Upper lobe of right lung (tissue), 1 donor: ENCODE measurements around the gene GIGYF1. TPM values are rescaled to one million over a fixed set of nuclear protein-coding genes. Genes with fewer than 3 reads are reported as not detected.

Source experiments
- ATAC-seq: fragments of 200-7000 bp; cut with Tn5 transposase; one replicate; pipeline ENCODE4 v1.9.1; 2020; ENCODE audit warnings: mild to moderate bottlenecking, moderate library complexity
- DNase-seq: peaks from one replicate; pipeline ENCODE4 v3.0.0-alpha.2; 2020
- H3K27ac ChIP-seq: fragments of 200-600 bp; one replicate; pipeline ENCODE4 v1.8.0; 2022
- H3K27me3 ChIP-seq: fragments of 200-600 bp; one replicate; pipeline ENCODE4 v1.8.0; 2022; ENCODE audit warnings: mild to moderate bottlenecking
- H3K36me3 ChIP-seq: fragments of 200-600 bp; one replicate; pipeline ENCODE4 v1.8.0; 2022
- H3K4me1 ChIP-seq: fragments of 200-600 bp; one replicate; pipeline ENCODE4 v1.8.0; 2022
- H3K4me3 ChIP-seq: fragments of 200-600 bp; one replicate; pipeline ENCODE4 v1.8.0; 2022; ENCODE audit warnings: mild to moderate bottlenecking
- H3K9me3 ChIP-seq: fragments of 200-600 bp; one replicate; pipeline ENCODE4 v1.8.0; 2022
- CTCF ChIP-seq: fragments of 200-600 bp; IDR thresholded peaks from one replicate; pipeline ENCODE4 v1.8.0; 2022; ENCODE audit warnings: antibody characterized with exemption
- intact Hi-C: fragments of 100-400 bp; cut with DNase I; formaldehyde crosslinking; loops from one replicate; pipeline ENCODE4 v1.11.0; 2022
- total RNA-seq: library from RNA; stranded (reverse); fragmentation: NEBNext Ultra II Directional; extraction: Animal tissue kit (Norgen Biotek cat#: 25700); gene quantifications from one replicate; pipeline ENCODE4 v1.2.1, GENCODE V29; 2021
- donor health status: DM: no; HTN: yes; CAD: no; lungs with severe emphysema.

Gene GIGYF1
- total RNA-seq, 1 donor from 2014 or later = 44.5 TPM

- H3K4me3 ChIP-seq = no peak overlapping the region
- H3K27ac ChIP-seq = no peak overlapping the region
- no peak for TF ChIP-seq CTCF
- no peaks in the 10 kb centered on the region for H3K9me3 ChIP-seq
- DNase-seq (no peak), ATAC-seq (no peak)
- no peaks in the 10 kb centered on the region for H3K27me3 ChIP-seq
- no peaks in the 10 kb centered on the region for H3K4me1 ChIP-seq
- peaks cover 80% of the 10 kb centered on the region for H3K36me3 ChIP-seq
- intact Hi-C loops = loop anchor here (10.0 kb wide), 3 partner anchors 70 to 210 kb away; partner anchors contain the start of genes MOSPD3 and TSC22D4
Observed at GRCh38 chr7:100685049-100685605, 8.9 kb downstream of the GIGYF1 start.

GRCh38 chr7:100684534-100685042, 9.5 kb downstream of the GIGYF1 start:
- Histone ChIP-seq H3K27me3 (no peaks in the 10 kb centered on the region), H3K27ac (no peak overlapping the region), H3K36me3 (peaks cover 85% of the 10 kb centered on the region), H3K4me1 (peaks cover 3% of the 10 kb centered on the region), H3K9me3 (no peaks in the 10 kb centered on the region), H3K4me3 (no peak overlapping the region)
- no peak for ATAC-seq
- no peak for DNase-seq
- intact Hi-C loops = loop anchor here (10.0 kb wide), 3 partner anchors 70 to 210 kb away; partner anchors contain the start of genes MOSPD3 and TSC22D4
- TF ChIP-seq CTCF = no peak

GRCh38 chr7:100683659-100684533, 10.2 kb downstream of the GIGYF1 start:
- DNase-seq (no peak), ATAC-seq (no peak)
- Histone ChIP-seq H3K27ac (no peak overlapping the region), H3K9me3 (no peaks in the 10 kb centered on the region), H3K36me3 (peaks cover 92% of the 10 kb centered on the region), H3K27me3 (no peaks in the 10 kb centered on the region), H3K4me1 (peaks cover 8% of the 10 kb centered on the region), H3K4me3 (no peak overlapping the region)
- intact Hi-C loops = loop anchor here (10.0 kb wide), 3 partner anchors 69 to 209 kb away; partner anchors contain the start of genes MOSPD3 and TSC22D4
- TF ChIP-seq CTCF = no peak

GRCh38 chr7:100682991-100683658, 10.9 kb downstream of the GIGYF1 start:
- Histone ChIP-seq H3K36me3 (peaks cover 97% of the 10 kb centered on the region), H3K9me3 (no peaks in the 10 kb centered on the region), H3K27me3 (no peaks in the 10 kb centered on the region), H3K4me1 (peaks cover 8% of the 10 kb centered on the region), H3K4me3 (no peak overlapping the region), H3K27ac (no peak overlapping the region)
- TF ChIP-seq CTCF = no peak
- DNase-seq = no peak
- no peak for ATAC-seq
- intact Hi-C loops = loop anchor here (10.0 kb wide), 3 partner anchors 68 to 208 kb away; partner anchors contain the start of genes MOSPD3 and TSC22D4

- no peak for TF ChIP-seq CTCF
- intact Hi-C loops = loop anchor here (10.0 kb wide), 3 partner anchors 67 to 207 kb away; partner anchors contain the start of genes MOSPD3 and TSC22D4
- Histone ChIP-seq H3K4me3 (no peak overlapping the region), H3K27ac (no peak overlapping the region), H3K36me3 (peaks cover 97% of the 10 kb centered on the region), H3K9me3 (no peaks in the 10 kb centered on the region), H3K4me1 (peaks cover 8% of the 10 kb centered on the region), H3K27me3 (no peaks in the 10 kb centered on the region)
- DNase-seq (peak; percentile 66), ATAC-seq (no peak)
Observed at GRCh38 chr7:100682228-100682741, 11.8 kb downstream of the GIGYF1 start.
